HEK293 (cell line): ENCODE results near the gene PTH1R.

Experiments used
- CTCF ChIP-seq: fragments of 450-650 bp; formaldehyde crosslinking; IDR thresholded peaks from 2 replicates; pipeline ENCODE4 v1.5.1; 2016; ENCODE audit warnings: missing biosample characterization, missing genetic modification characterization
- ELK4 ChIP-seq: IDR thresholded peaks from 2 replicates; pipeline ENCODE4 v1.6.1; 2011; ENCODE audit warnings: mild to moderate bottlenecking, low read depth, low read length, borderline replicate concordance
- HOXC10 ChIP-seq: sonication (generic); formaldehyde crosslinking; IDR thresholded peaks from 2 replicates; pipeline ENCODE4 v1.8.1; 2023; ENCODE audit warnings: mild to moderate bottlenecking, missing genetic modification reagents
- REST ChIP-seq: fragments of 450-650 bp; formaldehyde crosslinking; IDR thresholded peaks from 2 replicates; pipeline ENCODE4 v1.5.1; 2016; ENCODE audit warnings: missing biosample characterization, missing genetic modification characterization
- SP2 ChIP-seq: fragments of 450-650 bp; formaldehyde crosslinking; IDR thresholded peaks from 2 replicates; pipeline ENCODE4 v1.5.1; 2016; ENCODE audit warnings: missing biosample characterization, missing genetic modification characterization
- ZNF10 ChIP-seq: fragments of 450-650 bp; formaldehyde crosslinking; IDR thresholded peaks from 2 replicates; pipeline ENCODE4 v1.5.1; 2017; ENCODE audit warnings: missing biosample characterization, missing genetic modification characterization
- ZNF175 ChIP-seq: fragments of 450-650 bp; formaldehyde crosslinking; IDR thresholded peaks from 2 replicates; pipeline ENCODE4 v1.5.1; 2016; ENCODE audit warnings: missing biosample characterization, missing genetic modification characterization
- TF ChIP-seq, protein P1 (sequence below): fragments of 450-650 bp; formaldehyde crosslinking; IDR thresholded peaks from 2 replicates; pipeline ENCODE4 v1.5.1; 2016; ENCODE audit warnings: missing biosample characterization, missing genetic modification characterization

GRCh38 chr3:46915297-46915822, 37.8 kb downstream of the PTH1R start:
- TF ChIP-seq, protein P1, sequence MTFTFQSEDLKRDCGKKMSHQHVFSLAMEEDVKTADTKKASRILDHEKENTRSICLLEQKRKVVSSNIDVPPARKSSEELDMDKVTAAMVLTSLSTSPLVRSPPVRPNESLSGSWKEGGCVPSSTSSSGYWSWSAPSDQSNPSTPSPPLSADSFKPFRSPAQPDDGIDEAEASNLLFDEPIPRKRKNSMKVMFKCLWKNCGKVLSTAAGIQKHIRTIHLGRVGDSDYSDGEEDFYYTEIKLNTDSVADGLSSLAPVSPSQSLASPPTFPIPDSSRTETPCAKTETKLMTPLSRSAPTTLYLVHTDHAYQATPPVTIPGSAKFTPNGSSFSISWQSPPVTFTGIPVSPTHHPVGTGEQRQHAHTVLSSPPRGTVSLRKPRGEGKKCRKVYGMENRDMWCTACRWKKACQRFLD = no peak
- no peak for TF ChIP-seq CTCF
- no peak for TF ChIP-seq ELK4
- no peak for TF ChIP-seq ZNF175 (tag by site-specific recombination)
- no peak for TF ChIP-seq REST
- TF ChIP-seq ZNF10 = no peak
- TF ChIP-seq SP2 (tag by site-specific recombination) = no peak
- TF ChIP-seq HOXC10 (CRISPR knock-in tag) = no peak
